Activated B cell treated with CpG ODN at 0.5 μM for 24 hours (primary cell): ENCODE measurements around the gene OAF. TPM values are rescaled to one million over a fixed set of nuclear protein-coding genes. Genes with fewer than 3 reads are reported as not detected.

Experiments
- ATAC-seq: fragments of 200-7000 bp; cut with Tn5 transposase; one replicate; pipeline ENCODE4 v1.10.0; 2021; ENCODE audit warnings: low read depth, mild to moderate bottlenecking, moderate library complexity
- CTCF ChIA-PET: fragments of 350-600 bp; sonication (Branson Sonifier 250); formaldehyde crosslinking; loops from one replicate; lab custom pipeline; 2021; ENCODE audit warnings: antibody characterized with exemption; lab: Charles Lee
- POLR2A ChIA-PET: fragments of 350-600 bp; sonication (Branson Sonifier 250); formaldehyde crosslinking; loops from one replicate; lab custom pipeline; 2021; ENCODE audit warnings: antibody characterized with exemption; lab: Charles Lee
- DNase-seq: peaks from one replicate; pipeline ENCODE4 v3.0.0; 2022
- H3K27ac Mint-ChIP-seq: one replicate; pipeline ENCODE4 v1.8.0; 2020; ENCODE audit warnings: mixed read lengths
- H3K27me3 Mint-ChIP-seq: one replicate; pipeline ENCODE4 v1.8.0; 2021; ENCODE audit warnings: mixed read lengths
- H3K36me3 Mint-ChIP-seq: one replicate; pipeline ENCODE4 v1.8.0; 2021; ENCODE audit warnings: low read depth, mixed read lengths
- H3K4me1 Mint-ChIP-seq: one replicate; pipeline ENCODE4 v1.8.0; 2021; ENCODE audit warnings: mixed read lengths
- H3K4me3 Mint-ChIP-seq: one replicate; pipeline ENCODE4 v1.8.0; 2020; ENCODE audit warnings: mild to moderate bottlenecking, mixed read lengths
- H3K9me3 Mint-ChIP-seq: one replicate; pipeline ENCODE4 v1.8.0; 2020; ENCODE audit warnings: mixed read lengths
- CTCF ChIP-seq: fragments of 200-600 bp; IDR thresholded peaks from one replicate; pipeline ENCODE4 v1.8.0; 2022; ENCODE audit warnings: antibody characterized with exemption, mild to moderate bottlenecking
- intact Hi-C: fragments of 100-400 bp; cut with micrococcal nuclease; formaldehyde crosslinking; loops from one replicate; pipeline ENCODE4 v1.15.1; 2024
- total RNA-seq: library from RNA; stranded (reverse); gene quantifications from 2 replicates; pipeline ENCODE4 v1.2.3, GENCODE V29; 2022

The OAF gene
- total RNA-seq, 1 donor from 2014 or later, result 0.78 TPM

- Mint-ChIP-seq H3K4me3 (no peak overlapping the region), H3K27me3 (peaks cover 10% of the 10 kb centered on the region), H3K36me3 (no peaks in the 10 kb centered on the region), H3K4me1 (no peaks in the 10 kb centered on the region), H3K9me3 (no peaks in the 10 kb centered on the region), H3K27ac (no peak overlapping the region)
- CTCF ChIA-PET, result no interaction called here
- TF ChIP-seq CTCF, result no peak
- intact Hi-C loops, result no loop called here
- DNase-seq (no peak), ATAC-seq (no peak)
- POLR2A ChIA-PET, result no interaction called here
Observed at GRCh38 chr11:120279502-120279901, 68.7 kb downstream of the OAF start.

Other genes starting within 250 kb of the OAF start
- not detected in 2 replicates for gene TRIM29, start 72.9 kb upstream of the OAF start, total RNA-seq
- not detected in 2 replicates for gene POU2F3, start 29.1 kb downstream of the OAF start, total RNA-seq
- gene TLCD5, start 114.3 kb downstream of the OAF start, total RNA-seq, result 0.15 and 0.22 TPM in 2 replicates
- gene ARHGEF12, start 125.4 kb downstream of the OAF start, total RNA-seq, result 20.9 and 25.8 TPM in 2 replicates